WTC11 (cell line): Measurements from ENCODE around the gene NKAPL. TPM values are rescaled to one million over a fixed set of nuclear protein-coding genes. Genes with fewer than 3 reads are reported as not detected.
A peak's percentile ranks its signal among the peaks of the same experiment; 100 is the strongest.

Experiments used
- ATF1 ChIP-seq: sonication (generic); formaldehyde crosslinking; IDR thresholded peaks from 2 replicates; pipeline ENCODE4 v1.8.1; 2023; ENCODE audit warnings: mild to moderate bottlenecking, moderate library complexity, missing genetic modification reagents
- EMX1 ChIP-seq: fragments of 250-450 bp; sonication (Bioruptor Pico); IDR thresholded peaks from 2 replicates; pipeline ENCODE4 v1.8.0; 2021; ENCODE audit warnings: mild to moderate bottlenecking
- ESRRA ChIP-seq: sonication (generic); formaldehyde crosslinking; IDR thresholded peaks from 2 replicates; pipeline ENCODE4 v1.8.1; 2022; ENCODE audit warnings: mild to moderate bottlenecking, missing genetic modification reagents, borderline replicate concordance
- ETV6 ChIP-seq: sonication (generic); formaldehyde crosslinking; IDR thresholded peaks from 2 replicates; pipeline ENCODE4 v1.8.1; 2022; ENCODE audit warnings: mild to moderate bottlenecking, missing genetic modification reagents
- FOXJ3 ChIP-seq: sonication (generic); formaldehyde crosslinking; IDR thresholded peaks from 2 replicates; pipeline ENCODE4 v1.9.0; 2021; ENCODE audit warnings: missing genetic modification reagents, mild to moderate bottlenecking, borderline replicate concordance
- FOXP1 ChIP-seq: sonication (generic); formaldehyde crosslinking; IDR thresholded peaks from 2 replicates; pipeline ENCODE4 v1.8.0; 2022; ENCODE audit warnings: missing genetic modification reagents, mild to moderate bottlenecking, moderate library complexity, borderline replicate concordance
- GRHL2 ChIP-seq: fragments of 250-450 bp; sonication (Bioruptor Pico); IDR thresholded peaks from 2 replicates; pipeline ENCODE4 v1.8.0; 2022; ENCODE audit warnings: mild to moderate bottlenecking, moderate library complexity; ENCODE audit not compliant: insufficient replicate concordance, severe bottlenecking
- HMGA2 ChIP-seq: fragments of 250-450 bp; sonication (Bioruptor Pico); IDR thresholded peaks from 2 replicates; pipeline ENCODE4 v1.4.0; 2021; ENCODE audit warnings: mild to moderate bottlenecking, moderate library complexity
- JUN ChIP-seq: sonication (generic); formaldehyde crosslinking; IDR thresholded peaks from 2 replicates; pipeline ENCODE4 v1.8.0; 2023; ENCODE audit warnings: mild to moderate bottlenecking, missing genetic modification reagents
- KAT7 ChIP-seq: sonication (generic); formaldehyde crosslinking; IDR thresholded peaks from 2 replicates; pipeline ENCODE4 v1.8.1; 2023; ENCODE audit warnings: missing genetic modification reagents, mild to moderate bottlenecking, borderline replicate concordance
- MXD4 ChIP-seq: fragments of 250-450 bp; sonication (Bioruptor Pico); IDR thresholded peaks from 2 replicates; pipeline ENCODE4 v1.8.0; 2021; ENCODE audit warnings: mild to moderate bottlenecking, moderate library complexity, borderline replicate concordance
- NR1H2 ChIP-seq: sonication (generic); formaldehyde crosslinking; IDR thresholded peaks from 2 replicates; pipeline ENCODE4 v1.9.0; 2021; ENCODE audit warnings: mild to moderate bottlenecking, moderate library complexity, missing genetic modification reagents
- TCF7 ChIP-seq: sonication (generic); formaldehyde crosslinking; IDR thresholded peaks from 2 replicates; pipeline ENCODE4 v1.8.0; 2022; ENCODE audit warnings: mild to moderate bottlenecking, low read depth, missing genetic modification reagents, moderate library complexity
- TP53 ChIP-seq: sonication (generic); formaldehyde crosslinking; IDR thresholded peaks from 2 replicates; pipeline ENCODE4 v1.8.1; 2023; ENCODE audit warnings: mild to moderate bottlenecking, missing genetic modification reagents
- ZNF219 ChIP-seq: sonication (generic); formaldehyde crosslinking; IDR thresholded peaks from 2 replicates; pipeline ENCODE4 v1.8.0; 2023; ENCODE audit warnings: missing genetic modification reagents, mild to moderate bottlenecking, borderline replicate concordance
- ZNF423 ChIP-seq: fragments of 250-450 bp; sonication (Bioruptor Pico); IDR thresholded peaks from 2 replicates; pipeline ENCODE4 v2.1.2; 2022; ENCODE audit warnings: mild to moderate bottlenecking, moderate library complexity
- total RNA-seq: library from RNA; stranded (reverse); gene quantifications from 3 replicates; pipeline ENCODE4 v1.2.3, GENCODE V29; 2021
- TF ChIP-seq, protein P1 (sequence below): sonication (generic); formaldehyde crosslinking; IDR thresholded peaks from 2 replicates; pipeline ENCODE4 v1.8.1; 2023; ENCODE audit warnings: mild to moderate bottlenecking, moderate library complexity, missing genetic modification reagents
- TF ChIP-seq, protein P2 (sequence below): fragments of 250-450 bp; sonication (Bioruptor Pico); conservative IDR thresholded peaks from 2 replicates; pipeline ENCODE4 v1.9.0; 2021; ENCODE audit warnings: mild to moderate bottlenecking
- TF ChIP-seq, protein P3 (sequence below): fragments of 250-450 bp; sonication (Bioruptor Pico); IDR thresholded peaks from 2 replicates; pipeline ENCODE4 v1.9.0; 2021; ENCODE audit warnings: moderate library complexity, mild to moderate bottlenecking, inconsistent platforms, borderline replicate concordance
- TF ChIP-seq, protein P4 (sequence below): sonication (generic); formaldehyde crosslinking; IDR thresholded peaks from 2 replicates; pipeline ENCODE4 v1.8.1; 2022; ENCODE audit warnings: missing genetic modification reagents, borderline replicate concordance
- TF ChIP-seq, protein P5 (sequence below): sonication (generic); formaldehyde crosslinking; IDR thresholded peaks from 2 replicates; pipeline ENCODE4 v1.8.0; 2023; ENCODE audit warnings: mild to moderate bottlenecking, missing genetic modification reagents
- TF ChIP-seq, protein P6 (sequence below): sonication (generic); formaldehyde crosslinking; conservative IDR thresholded peaks from 2 replicates; pipeline ENCODE4 v1.8.1; 2023; ENCODE audit warnings: mild to moderate bottlenecking, low read depth, missing genetic modification reagents, moderate library complexity
- TF ChIP-seq, protein P7 (sequence below): sonication (generic); formaldehyde crosslinking; IDR thresholded peaks from 2 replicates; pipeline ENCODE4 v1.8.1; 2022; ENCODE audit warnings: mild to moderate bottlenecking, moderate library complexity, missing genetic modification reagents
- TF ChIP-seq, protein P8 (sequence below): fragments of 250-450 bp; sonication (Bioruptor Pico); IDR thresholded peaks from 2 replicates; pipeline ENCODE4 v2.1.2; 2022; ENCODE audit warnings: mild to moderate bottlenecking, moderate library complexity

The NKAPL gene
- total RNA-seq, 1 experiment from 2014 or later = 0.26 TPM

DNA sequence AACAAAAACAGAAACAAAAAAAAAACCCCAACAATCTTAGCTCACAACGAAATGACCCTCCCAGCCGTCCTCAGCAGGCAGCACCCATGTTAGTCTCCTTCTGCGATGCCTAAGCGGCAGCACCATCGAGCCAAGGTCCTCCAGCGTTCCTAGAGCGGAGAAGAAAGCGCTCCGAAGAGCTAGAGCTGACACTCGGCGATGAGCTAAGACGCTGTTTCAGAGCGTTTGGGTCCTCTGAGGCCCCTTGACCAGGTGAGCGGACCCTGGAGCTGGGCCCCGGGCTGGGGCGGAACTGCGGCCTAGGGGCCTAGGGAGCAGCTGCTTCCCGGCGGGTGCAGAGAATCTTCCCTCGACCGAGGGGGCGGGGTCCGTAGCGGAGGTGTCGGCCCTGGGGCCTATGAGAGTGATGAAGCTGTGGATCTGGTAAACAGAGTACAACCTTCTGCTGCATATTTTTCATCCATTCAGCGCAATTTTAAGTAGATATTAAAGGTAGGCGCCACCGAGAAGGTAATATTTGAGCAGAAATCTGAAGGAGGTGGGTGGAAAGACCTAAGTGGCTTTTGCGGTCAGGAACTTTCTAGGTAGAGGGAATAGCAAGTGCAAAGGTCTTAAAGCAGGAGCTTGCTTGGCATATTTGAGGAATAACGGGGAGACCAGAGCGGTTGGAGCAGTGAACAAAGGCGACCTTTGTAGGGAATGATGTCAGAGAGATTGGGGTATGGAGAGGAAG is 8.0 kb downstream of the NKAPL start, which contains the start of gene ZSCAN26 (continued):
- TF ChIP-seq, protein P1, sequence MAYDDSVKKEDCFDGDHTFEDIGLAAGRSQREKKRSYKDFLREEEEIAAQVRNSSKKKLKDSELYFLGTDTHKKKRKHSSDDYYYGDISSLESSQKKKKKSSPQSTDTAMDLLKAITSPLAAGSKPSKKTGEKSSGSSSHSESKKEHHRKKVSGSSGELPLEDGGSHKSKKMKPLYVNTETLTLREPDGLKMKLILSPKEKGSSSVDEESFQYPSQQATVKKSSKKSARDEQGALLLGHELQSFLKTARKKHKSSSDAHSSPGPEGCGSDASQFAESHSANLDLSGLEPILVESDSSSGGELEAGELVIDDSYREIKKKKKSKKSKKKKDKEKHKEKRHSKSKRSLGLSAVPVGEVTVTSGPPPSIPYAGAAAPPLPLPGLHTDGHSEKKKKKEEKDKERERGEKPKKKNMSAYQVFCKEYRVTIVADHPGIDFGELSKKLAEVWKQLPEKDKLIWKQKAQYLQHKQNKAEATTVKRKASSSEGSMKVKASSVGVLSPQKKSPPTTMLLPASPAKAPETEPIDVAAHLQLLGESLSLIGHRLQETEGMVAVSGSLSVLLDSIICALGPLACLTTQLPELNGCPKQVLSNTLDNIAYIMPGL (CRISPR knock-in tag) = peak; percentile 67
- TF ChIP-seq HMGA2 (CRISPR knock-in tag) (no peak), GRHL2 (no peak), FOXP1 (peak; percentile 78; the same call in 1 of the 2 replicates), TCF7 (no peak), ATF1 (CRISPR knock-in tag) (no peak), KAT7 (no peak), TP53 (no peak), MXD4 (CRISPR knock-in tag) (no peak), FOXJ3 (CRISPR knock-in tag) (no peak), ETV6 (CRISPR knock-in tag) (peak; percentile 52; the same call in 1 of the 2 replicates), ZNF219 (no peak), ZNF423 (no peak), NR1H2 (CRISPR knock-in tag) (no peak), EMX1 (no peak), ESRRA (no peak), JUN (peak; percentile 73; the same call in 1 of the 2 replicates)
- TF ChIP-seq, protein P2, sequence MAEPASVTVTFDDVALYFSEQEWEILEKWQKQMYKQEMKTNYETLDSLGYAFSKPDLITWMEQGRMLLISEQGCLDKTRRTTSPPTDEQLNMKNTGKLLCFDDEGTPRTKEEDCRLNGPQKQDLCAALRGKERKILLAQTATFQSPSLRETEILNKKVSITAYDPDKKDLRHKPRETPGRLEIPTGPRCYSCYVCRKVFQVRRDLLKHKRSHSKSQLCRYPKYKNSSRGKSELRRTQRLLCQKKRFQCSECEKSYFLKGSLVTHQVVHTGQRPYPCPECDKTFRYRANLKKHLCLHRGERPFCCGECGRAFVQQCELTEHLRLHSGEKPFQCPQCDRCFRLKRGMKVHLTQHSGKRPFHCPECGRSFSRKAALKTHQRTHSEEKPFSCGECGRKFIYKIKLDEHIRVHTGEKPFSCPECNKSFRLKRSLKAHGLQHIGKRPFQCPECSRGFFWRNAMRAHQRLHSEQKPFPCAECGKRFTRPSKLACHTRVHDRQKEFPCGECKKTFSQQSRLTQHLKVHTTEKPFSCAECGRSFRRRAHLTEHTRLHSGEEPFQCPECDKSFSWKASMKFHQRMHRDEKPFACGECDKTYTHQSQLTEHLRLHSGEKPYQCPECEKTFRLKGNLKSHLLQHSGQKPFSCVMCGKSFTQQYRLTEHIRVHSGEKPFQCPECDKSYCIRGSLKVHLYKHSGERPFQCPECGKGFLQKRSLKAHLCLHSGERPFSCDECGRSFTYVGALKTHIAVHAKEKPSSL (CRISPR knock-in tag) = no peak
- TF ChIP-seq, protein P3, sequence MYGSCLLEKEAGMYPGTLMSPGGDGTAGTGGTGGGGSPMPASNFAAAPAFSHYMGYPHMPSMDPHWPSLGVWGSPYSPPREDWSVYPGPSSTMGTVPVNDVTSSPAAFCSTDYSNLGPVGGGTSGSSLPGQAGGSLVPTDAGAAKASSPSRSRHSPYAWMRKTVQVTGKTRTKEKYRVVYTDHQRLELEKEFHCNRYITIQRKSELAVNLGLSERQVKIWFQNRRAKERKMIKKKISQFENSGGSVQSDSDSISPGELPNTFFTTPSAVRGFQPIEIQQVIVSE (CRISPR knock-in tag) = no peak
- TF ChIP-seq, protein P4, sequence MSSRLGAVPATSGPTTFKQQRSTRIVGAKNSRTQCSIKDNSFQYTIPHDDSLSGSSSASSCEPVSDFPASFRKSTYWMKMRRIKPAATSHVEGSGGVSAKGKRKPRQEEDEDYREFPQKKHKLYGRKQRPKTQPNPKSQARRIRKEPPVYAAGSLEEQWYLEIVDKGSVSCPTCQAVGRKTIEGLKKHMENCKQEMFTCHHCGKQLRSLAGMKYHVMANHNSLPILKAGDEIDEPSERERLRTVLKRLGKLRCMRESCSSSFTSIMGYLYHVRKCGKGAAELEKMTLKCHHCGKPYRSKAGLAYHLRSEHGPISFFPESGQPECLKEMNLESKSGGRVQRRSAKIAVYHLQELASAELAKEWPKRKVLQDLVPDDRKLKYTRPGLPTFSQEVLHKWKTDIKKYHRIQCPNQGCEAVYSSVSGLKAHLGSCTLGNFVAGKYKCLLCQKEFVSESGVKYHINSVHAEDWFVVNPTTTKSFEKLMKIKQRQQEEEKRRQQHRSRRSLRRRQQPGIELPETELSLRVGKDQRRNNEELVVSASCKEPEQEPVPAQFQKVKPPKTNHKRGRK = no peak
- TF ChIP-seq, protein P5, sequence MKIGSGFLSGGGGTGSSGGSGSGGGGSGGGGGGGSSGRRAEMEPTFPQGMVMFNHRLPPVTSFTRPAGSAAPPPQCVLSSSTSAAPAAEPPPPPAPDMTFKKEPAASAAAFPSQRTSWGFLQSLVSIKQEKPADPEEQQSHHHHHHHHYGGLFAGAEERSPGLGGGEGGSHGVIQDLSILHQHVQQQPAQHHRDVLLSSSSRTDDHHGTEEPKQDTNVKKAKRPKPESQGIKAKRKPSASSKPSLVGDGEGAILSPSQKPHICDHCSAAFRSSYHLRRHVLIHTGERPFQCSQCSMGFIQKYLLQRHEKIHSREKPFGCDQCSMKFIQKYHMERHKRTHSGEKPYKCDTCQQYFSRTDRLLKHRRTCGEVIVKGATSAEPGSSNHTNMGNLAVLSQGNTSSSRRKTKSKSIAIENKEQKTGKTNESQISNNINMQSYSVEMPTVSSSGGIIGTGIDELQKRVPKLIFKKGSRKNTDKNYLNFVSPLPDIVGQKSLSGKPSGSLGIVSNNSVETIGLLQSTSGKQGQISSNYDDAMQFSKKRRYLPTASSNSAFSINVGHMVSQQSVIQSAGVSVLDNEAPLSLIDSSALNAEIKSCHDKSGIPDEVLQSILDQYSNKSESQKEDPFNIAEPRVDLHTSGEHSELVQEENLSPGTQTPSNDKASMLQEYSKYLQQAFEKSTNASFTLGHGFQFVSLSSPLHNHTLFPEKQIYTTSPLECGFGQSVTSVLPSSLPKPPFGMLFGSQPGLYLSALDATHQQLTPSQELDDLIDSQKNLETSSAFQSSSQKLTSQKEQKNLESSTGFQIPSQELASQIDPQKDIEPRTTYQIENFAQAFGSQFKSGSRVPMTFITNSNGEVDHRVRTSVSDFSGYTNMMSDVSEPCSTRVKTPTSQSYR = no peak
- TF ChIP-seq, protein P6, sequence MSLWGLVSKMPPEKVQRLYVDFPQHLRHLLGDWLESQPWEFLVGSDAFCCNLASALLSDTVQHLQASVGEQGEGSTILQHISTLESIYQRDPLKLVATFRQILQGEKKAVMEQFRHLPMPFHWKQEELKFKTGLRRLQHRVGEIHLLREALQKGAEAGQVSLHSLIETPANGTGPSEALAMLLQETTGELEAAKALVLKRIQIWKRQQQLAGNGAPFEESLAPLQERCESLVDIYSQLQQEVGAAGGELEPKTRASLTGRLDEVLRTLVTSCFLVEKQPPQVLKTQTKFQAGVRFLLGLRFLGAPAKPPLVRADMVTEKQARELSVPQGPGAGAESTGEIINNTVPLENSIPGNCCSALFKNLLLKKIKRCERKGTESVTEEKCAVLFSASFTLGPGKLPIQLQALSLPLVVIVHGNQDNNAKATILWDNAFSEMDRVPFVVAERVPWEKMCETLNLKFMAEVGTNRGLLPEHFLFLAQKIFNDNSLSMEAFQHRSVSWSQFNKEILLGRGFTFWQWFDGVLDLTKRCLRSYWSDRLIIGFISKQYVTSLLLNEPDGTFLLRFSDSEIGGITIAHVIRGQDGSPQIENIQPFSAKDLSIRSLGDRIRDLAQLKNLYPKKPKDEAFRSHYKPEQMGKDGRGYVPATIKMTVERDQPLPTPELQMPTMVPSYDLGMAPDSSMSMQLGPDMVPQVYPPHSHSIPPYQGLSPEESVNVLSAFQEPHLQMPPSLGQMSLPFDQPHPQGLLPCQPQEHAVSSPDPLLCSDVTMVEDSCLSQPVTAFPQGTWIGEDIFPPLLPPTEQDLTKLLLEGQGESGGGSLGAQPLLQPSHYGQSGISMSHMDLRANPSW (CRISPR knock-in tag) = no peak
- TF ChIP-seq, protein P7, sequence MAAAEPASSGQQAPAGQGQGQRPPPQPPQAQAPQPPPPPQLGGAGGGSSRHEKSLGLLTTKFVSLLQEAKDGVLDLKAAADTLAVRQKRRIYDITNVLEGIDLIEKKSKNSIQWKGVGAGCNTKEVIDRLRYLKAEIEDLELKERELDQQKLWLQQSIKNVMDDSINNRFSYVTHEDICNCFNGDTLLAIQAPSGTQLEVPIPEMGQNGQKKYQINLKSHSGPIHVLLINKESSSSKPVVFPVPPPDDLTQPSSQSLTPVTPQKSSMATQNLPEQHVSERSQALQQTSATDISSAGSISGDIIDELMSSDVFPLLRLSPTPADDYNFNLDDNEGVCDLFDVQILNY (CRISPR knock-in tag) = no peak
- TF ChIP-seq, protein P8, sequence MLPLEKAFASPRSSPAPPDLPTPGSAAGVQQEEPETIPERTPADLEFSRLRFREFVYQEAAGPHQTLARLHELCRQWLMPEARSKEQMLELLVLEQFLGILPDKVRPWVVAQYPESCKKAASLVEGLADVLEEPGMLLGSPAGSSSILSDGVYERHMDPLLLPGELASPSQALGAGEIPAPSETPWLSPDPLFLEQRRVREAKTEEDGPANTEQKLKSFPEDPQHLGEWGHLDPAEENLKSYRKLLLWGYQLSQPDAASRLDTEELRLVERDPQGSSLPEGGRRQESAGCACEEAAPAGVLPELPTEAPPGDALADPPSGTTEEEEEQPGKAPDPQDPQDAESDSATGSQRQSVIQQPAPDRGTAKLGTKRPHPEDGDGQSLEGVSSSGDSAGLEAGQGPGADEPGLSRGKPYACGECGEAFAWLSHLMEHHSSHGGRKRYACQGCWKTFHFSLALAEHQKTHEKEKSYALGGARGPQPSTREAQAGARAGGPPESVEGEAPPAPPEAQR (CRISPR knock-in tag) = no peak
